Keratinocyte (primary cell): Measurements from ENCODE around the gene CTSS. TPM values are rescaled to one million over a fixed set of nuclear protein-coding genes. Genes with fewer than 3 reads are reported as not detected.
"Not testable (repeated sequence)": the region's sequence is repeated elsewhere in the genome, so short reads cannot be mapped to it uniquely, and the experiment has no call there.

Experiments
- DNase-seq: peaks from one replicate; pipeline ENCODE4 v3.0.0-alpha.2; 2011; ENCODE audit warnings: low read depth, missing footprints, low spot score
- FAIRE-seq: peaks from 2 replicates; lab custom pipeline; 2011; peaks lifted over from hg19 to GRCh38; lab: Jason Lieb, UNC
- H2AFZ ChIP-seq: 2 replicates; pipeline ENCODE4 v1.6.0; 2012; ENCODE audit warnings: low read length, control low read depth, inconsistent platforms; ENCODE audit not compliant: control insufficient read depth
- H3K27ac ChIP-seq: 2 replicates; pipeline ENCODE4 v1.5.1; 2011; ENCODE audit warnings: low read length; ENCODE audit not compliant: control insufficient read depth, insufficient read depth
- H3K27me3 ChIP-seq: 3 replicates; pipeline ENCODE4 v1.6.0; 2011; ENCODE audit warnings: low read length; ENCODE audit not compliant: control insufficient read depth, insufficient read depth; ENCODE audit errors: extremely low read depth
- H3K36me3 ChIP-seq, 2 experiments: 2 replicates in 1 of 2; 3 replicates in 1 of 2; pipeline ENCODE4 v1.5.1; 2011; ENCODE audit warnings: low read length in 2 of 2, mild to moderate bottlenecking in 1 of 2; ENCODE audit not compliant: control insufficient read depth in 2 of 2, insufficient read depth in 2 of 2; ENCODE audit errors: extremely low read depth in 1 of 2
- H3K4me1 ChIP-seq: 3 replicates; pipeline ENCODE4 v1.5.1; 2011; ENCODE audit warnings: low read length; ENCODE audit not compliant: control insufficient read depth, insufficient read depth; ENCODE audit errors: extremely low read depth
- H3K4me2 ChIP-seq: 3 replicates; pipeline ENCODE4 v1.6.0; 2011; ENCODE audit warnings: low read depth, low read length; ENCODE audit not compliant: control insufficient read depth, insufficient read depth; ENCODE audit errors: extremely low read depth
- H3K4me3 ChIP-seq, 3 experiments: fragments of 200-600 bp in 1 of 3; sonication (generic) in 1 of 3; 2 replicates in 2 of 3; 3 replicates in 1 of 3; pipeline ENCODE4 v1.5.1; 2011 to 2016; ENCODE audit warnings: low read length in 3 of 3, mild to moderate bottlenecking in 3 of 3, control low read depth in 2 of 3, inconsistent platforms in 1 of 3, low read depth in 1 of 3, mixed read lengths in 1 of 3, mixed run types in 1 of 3, moderate library complexity in 1 of 3; ENCODE audit not compliant: control insufficient read depth in 2 of 3, insufficient read depth in 2 of 3; ENCODE audit errors: extremely low read depth in 1 of 3
- H3K79me2 ChIP-seq: 2 replicates; pipeline ENCODE4 v1.6.0; 2012; ENCODE audit warnings: low read length; ENCODE audit not compliant: control insufficient read depth, insufficient read depth
- H3K9ac ChIP-seq: 3 replicates; pipeline ENCODE4 v1.6.0; 2011; ENCODE audit warnings: low read length; ENCODE audit not compliant: control insufficient read depth, insufficient read depth; ENCODE audit errors: extremely low read depth
- H3K9me1 ChIP-seq: 3 replicates; pipeline ENCODE4 v1.6.0; 2011; ENCODE audit warnings: low read length; ENCODE audit not compliant: control insufficient read depth, insufficient read depth; ENCODE audit errors: extremely low read depth
- H3K9me3 ChIP-seq: 2 replicates; pipeline ENCODE4 v1.5.1; 2012; ENCODE audit warnings: low read depth, low read length; ENCODE audit not compliant: control insufficient read depth
- H4K20me1 ChIP-seq: 3 replicates; pipeline ENCODE4 v1.6.0; 2011; ENCODE audit warnings: low read length; ENCODE audit not compliant: control insufficient read depth, insufficient read depth; ENCODE audit errors: extremely low read depth
- EZH2 ChIP-seq: IDR thresholded peaks from one replicate; pipeline ENCODE4 v1.6.1; 2012; ENCODE audit warnings: inconsistent platforms, mild to moderate bottlenecking, low read length, moderate library complexity
- dilution Hi-C: fragments of 300-500 bp; cut with MboI; formaldehyde crosslinking; loops from one replicate; pipeline ENCODE4 v1.7.0; 2020; ENCODE audit warnings: low sequenced_read_pairs; ENCODE audit not compliant: extremely low pct_ligation_motif_present
- polyA plus RNA-seq, 5 experiments: library from polyadenylated mRNA; depleted of rRNA in 3 of 5; stranded (reverse) in 3 of 5; stranded (forward) in 1 of 5; unstranded in 1 of 5; fragments of >200 nt; gene quantifications; 1 replicate in 1 of 5; 2 replicates in 3 of 5; 3 replicates in 1 of 5; pipeline versions ENCODE4 v1.2.1 to v1.2.3, GENCODE V29; 2011 to 2012; ENCODE audit warnings: missing spikeins in 2 of 5, low read depth in 1 of 5, low replicate concordance in 1 of 5
- TF ChIP-seq, protein P1 (sequence below), 3 experiments: IDR thresholded peaks in 1 of 3; conservative IDR thresholded peaks in 1 of 3; optimal IDR thresholded peaks in 1 of 3; 2 replicates in 2 of 3; 3 replicates in 1 of 3; pipeline versions ENCODE3 to v1.5.1; 2011; ENCODE audit warnings: low read length in 3 of 3, mild to moderate bottlenecking in 3 of 3, moderate library complexity in 2 of 3, control low read depth in 1 of 3, inconsistent platforms in 1 of 3; ENCODE audit not compliant: insufficient read depth in 2 of 3; ENCODE audit errors: extremely low read depth in 1 of 3

The CTSS gene
- polyA plus RNA-seq, 1 donor (not counting 4 experiments of a cell fraction or from before 2014, with no cell fraction given), result 1.4 TPM

DNA sequence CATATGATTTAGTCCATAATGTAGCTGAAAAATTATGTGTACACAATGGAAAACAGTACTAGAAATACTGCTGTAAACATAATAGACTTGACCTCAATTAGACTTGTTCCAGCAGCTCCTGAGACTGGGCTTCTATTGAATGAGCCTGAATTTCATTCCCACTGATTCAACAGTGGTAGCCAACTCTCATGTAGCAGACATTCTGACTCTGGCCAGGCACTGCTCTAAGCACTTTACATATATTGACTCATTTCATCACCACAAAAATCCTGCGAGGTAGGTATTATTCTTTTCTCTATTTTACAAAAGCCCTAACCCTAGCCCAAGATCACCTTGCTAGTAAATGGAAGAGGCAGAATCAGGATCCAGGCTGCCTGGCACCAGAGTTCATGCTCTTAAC is 12.8 kb upstream of the CTSS start:
- H3K9me3 ChIP-seq, result no peaks in the 10 kb centered on the region
- H3K9ac ChIP-seq, result no peak overlapping the region
- H3K4me2 ChIP-seq, result peak overlapping the region; percentile 27
- no peaks in the 10 kb centered on the region for H3K27me3 ChIP-seq
- H3K4me1 ChIP-seq, result peaks cover 5% of the 10 kb centered on the region
- DNase-seq, result no peak
- dilution Hi-C loops, result no loop called here
- H3K4me3 ChIP-seq, result no peak overlapping the region
- no peaks in the 10 kb centered on the region for H3K79me2 ChIP-seq
- no peak overlapping the region for H3K27ac ChIP-seq
- TF ChIP-seq EZH2, result no peak
- TF ChIP-seq, protein P1, sequence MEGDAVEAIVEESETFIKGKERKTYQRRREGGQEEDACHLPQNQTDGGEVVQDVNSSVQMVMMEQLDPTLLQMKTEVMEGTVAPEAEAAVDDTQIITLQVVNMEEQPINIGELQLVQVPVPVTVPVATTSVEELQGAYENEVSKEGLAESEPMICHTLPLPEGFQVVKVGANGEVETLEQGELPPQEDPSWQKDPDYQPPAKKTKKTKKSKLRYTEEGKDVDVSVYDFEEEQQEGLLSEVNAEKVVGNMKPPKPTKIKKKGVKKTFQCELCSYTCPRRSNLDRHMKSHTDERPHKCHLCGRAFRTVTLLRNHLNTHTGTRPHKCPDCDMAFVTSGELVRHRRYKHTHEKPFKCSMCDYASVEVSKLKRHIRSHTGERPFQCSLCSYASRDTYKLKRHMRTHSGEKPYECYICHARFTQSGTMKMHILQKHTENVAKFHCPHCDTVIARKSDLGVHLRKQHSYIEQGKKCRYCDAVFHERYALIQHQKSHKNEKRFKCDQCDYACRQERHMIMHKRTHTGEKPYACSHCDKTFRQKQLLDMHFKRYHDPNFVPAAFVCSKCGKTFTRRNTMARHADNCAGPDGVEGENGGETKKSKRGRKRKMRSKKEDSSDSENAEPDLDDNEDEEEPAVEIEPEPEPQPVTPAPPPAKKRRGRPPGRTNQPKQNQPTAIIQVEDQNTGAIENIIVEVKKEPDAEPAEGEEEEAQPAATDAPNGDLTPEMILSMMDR (optimal IDR thresholded peaks at IDR 0.05 in 1 of 3, IDR thresholded peaks at IDR 0.05 in 1 of 3, conservative IDR thresholded peaks at IDR 0.05 in 1 of 3; ENCODE audit: extremely low read depth in 1 of 3, insufficient read depth in 2 of 3, low read length in 3 of 3), result no peak
- H3K36me3 ChIP-seq, result no peaks in the 10 kb centered on the region
- H4K20me1 ChIP-seq, result no peaks in the 10 kb centered on the region
- FAIRE-seq, result no peak
- no peaks in the 10 kb centered on the region for H3K9me1 ChIP-seq
- H2AFZ ChIP-seq, result no peak overlapping the region

DNA sequence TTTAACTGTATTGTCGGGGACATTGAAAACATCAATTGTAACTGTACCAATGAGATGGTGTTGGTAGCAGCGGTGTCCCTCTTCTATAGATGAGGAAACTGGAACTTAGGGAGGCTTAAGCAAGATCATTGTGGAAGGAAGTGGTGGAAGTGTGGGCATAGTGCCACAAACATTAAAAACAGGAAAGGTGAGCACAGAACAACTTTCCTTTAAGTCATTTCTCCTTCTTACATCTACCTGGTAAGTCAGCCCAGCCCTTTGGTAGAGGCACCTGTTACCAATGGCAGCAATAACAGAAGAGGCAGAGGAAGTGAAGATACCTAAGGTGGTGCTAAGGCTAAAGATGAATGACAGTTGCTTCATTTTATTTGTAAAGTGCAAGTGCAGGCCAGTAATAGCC is 12.0 kb upstream of the CTSS start:
- Histone ChIP-seq H3K4me2 (no peak overlapping the region), H2AFZ (no peak overlapping the region), H3K36me3 (no peaks in the 10 kb centered on the region), H3K27ac (no peak overlapping the region), H3K9me1 (no peaks in the 10 kb centered on the region), H3K27me3 (no peaks in the 10 kb centered on the region), H3K9ac (no peak overlapping the region), H3K9me3 (no peaks in the 10 kb centered on the region), H4K20me1 (no peaks in the 10 kb centered on the region), H3K79me2 (no peaks in the 10 kb centered on the region), H3K4me3 (no peak overlapping the region), H3K4me1 (peaks cover 5% of the 10 kb centered on the region)
- dilution Hi-C loops, result no loop called here
- TF ChIP-seq, protein P1 (optimal IDR thresholded peaks at IDR 0.05 in 1 of 3, IDR thresholded peaks at IDR 0.05 in 1 of 3, conservative IDR thresholded peaks at IDR 0.05 in 1 of 3; ENCODE audit: extremely low read depth in 1 of 3, insufficient read depth in 2 of 3, low read length in 3 of 3), result no peak
- no peak for TF ChIP-seq EZH2
- DNase-seq (no peak), FAIRE-seq (no peak)

DNA sequence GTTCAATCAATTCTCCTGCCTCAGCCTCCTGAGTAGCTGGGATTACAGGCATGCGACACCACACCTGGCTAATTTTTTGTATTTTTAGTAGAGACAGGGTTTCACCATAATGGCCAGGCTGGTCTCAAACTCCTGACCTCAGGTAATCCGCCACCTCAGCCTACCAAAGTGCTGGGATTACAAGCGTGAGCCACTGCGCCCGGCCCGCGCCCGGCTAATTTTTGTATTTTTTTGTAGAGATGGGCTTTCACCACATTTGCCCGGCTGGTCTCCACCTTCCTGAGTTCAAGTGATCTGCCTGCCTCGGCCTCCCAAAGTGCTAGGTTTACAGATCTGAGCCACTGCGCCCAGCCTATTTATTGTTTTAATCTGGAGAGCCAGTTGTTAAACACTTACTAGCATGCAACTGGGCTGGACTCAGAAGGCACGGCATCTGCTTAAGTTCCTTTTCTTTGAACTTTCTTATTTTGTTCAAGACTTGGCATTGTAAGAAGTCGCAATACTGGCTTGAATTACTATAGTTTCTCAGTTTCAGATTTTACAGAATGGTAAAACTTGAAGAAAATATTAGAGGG is 10.4 kb upstream of the CTSS start:
- not testable (repeated sequence) for H3K27ac ChIP-seq, DNase-seq

More for the DNA sequence above, 10.4 kb upstream of the CTSS start:
- H3K27me3 ChIP-seq, H4K20me1 ChIP-seq, H3K4me1 ChIP-seq, H3K4me3 ChIP-seq, H2AFZ ChIP-seq, H3K9me3 ChIP-seq, FAIRE-seq, H3K4me2 ChIP-seq, H3K79me2 ChIP-seq, H3K36me3 ChIP-seq, H3K9ac ChIP-seq, H3K9me1 ChIP-seq, dilution Hi-C loops: not testable (repeated sequence)
